KBM-7 (cell line): Measurements from ENCODE around the gene MDFI.

Experiments used
- DNase-seq: peaks from one replicate; pipeline ENCODE4 v3.0.0-alpha.2; 2015
- in situ Hi-C: fragments of 300-500 bp; cut with MboI; formaldehyde crosslinking; loops from 2 replicates; pipeline ENCODE4 v1.14.3; 2020; ENCODE audit warnings: low sequenced_read_pairs, low pct_unique_long_range_greater_than_20kb, mixed read lengths

MDFI gene

DNA sequence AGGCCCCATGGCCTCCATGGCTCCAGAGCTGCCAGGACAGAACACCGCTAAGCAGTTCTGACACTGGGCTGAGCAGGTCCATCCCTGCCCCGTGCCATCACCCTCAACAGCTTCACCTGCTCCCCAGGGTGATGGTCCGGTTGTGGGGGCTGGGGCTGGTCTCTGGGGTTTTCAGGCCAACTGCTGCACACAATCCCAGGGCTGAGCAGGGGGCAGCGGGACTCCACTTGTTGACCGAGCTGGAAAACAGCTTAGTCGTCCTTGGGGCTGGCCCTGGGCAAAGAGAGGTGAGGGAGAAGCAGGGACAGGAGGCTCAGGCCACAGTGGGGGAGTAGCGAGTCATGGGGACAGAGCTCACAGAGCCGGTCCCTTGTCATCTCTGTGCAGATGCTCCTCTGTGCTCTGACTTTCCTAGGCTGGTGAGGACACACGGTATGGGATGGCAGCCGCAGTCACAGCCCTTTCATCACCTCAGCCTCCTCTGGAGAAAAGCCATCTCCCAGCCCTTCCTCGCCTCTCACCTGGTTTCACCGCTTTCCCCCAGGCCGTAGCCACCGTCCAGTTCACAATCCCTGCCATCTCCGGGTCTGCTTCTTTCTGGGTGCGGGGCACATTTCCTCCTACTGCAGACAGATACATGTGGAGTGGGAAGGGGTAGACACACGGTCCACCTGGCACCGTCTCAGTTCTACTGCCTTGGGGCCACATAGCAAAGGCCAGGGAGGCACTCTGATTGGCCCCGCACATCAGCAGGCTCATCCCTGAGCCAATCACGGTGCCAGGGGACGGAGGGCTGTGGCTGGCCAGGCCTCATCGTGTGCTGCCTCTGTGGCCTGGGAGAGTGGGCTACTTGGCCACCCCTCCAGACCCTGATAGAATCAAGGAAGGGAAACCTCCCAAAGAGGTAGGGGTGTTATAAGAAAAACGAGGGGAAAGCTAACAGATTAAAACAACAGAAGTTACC, 19.1 kb downstream of the MDFI start:
- no peak for DNase-seq

DNA sequence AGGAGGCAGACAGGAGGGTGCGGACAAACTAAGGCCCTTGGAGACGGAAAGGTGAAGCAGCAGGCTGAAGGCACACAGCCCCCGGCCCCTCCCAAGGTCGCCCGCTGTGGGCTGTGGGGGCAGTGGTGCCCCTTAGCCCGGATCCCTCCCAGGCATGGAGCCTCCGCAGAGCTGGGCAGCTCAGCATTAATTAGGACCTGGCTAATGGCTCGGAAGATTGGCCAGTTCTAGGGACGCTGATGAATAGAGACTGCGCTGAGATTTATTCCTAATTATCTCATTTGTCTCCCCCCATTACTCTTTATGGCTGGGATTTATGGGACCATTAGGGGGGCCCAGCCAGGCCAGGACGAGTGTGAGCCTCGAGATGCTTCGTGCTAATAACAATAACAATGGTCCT, 20.4 kb downstream of the MDFI start:
- in situ Hi-C loops = no loop called here
- DNase-seq = no peak

More for the DNA sequence above, 19.1 kb downstream of the MDFI start:
- in situ Hi-C loops = no loop called here

- peak; percentile 52 for DNase-seq
- in situ Hi-C loops = no loop called here
These were observed 21.7 kb downstream of the MDFI start for GRCh38 chr6:41659935-41660334.

DNA sequence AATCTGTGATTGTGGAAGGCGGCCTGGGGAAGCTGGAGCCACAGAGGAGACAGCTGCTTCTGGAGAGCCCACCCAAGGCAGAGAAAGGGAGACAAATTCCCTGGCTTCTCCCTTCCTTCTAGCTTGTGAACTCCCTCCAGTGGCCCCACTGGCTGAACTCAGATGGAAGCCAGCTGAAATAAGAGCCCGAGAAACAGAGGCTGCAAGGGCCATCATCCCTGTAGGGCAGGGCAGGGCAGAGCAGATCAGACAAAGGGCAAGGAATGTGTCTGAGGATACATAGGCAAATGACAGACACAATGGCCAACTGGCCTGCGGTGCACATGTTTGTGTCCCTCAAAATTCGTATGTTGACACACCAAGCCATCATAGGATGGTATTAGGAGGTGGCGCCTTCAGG, 25.3 kb downstream of the MDFI start:
- in situ Hi-C loops = no loop called here
- DNase-seq = no peak

DNA sequence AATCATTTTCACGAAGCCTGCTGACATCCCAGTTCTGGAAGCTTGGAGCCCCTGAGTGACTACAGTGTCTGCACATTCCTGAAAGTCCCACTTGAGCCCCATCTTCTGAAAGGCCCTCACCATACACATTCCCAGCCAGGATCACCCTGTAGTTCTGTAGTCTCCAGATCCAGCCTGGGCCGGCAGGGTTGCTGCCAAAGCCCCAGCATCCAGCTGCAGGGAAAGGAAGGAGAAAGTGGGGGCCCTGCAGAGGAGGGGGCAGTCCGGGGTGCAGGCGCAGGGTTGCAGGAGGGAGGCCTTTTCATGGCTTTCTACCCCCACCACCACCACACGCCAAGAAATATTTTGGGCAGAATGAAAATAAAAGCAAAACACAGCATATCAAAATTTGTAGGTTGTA, 26.0 kb downstream of the MDFI start:
- in situ Hi-C loops = no loop called here
- DNase-seq = no peak

DNA sequence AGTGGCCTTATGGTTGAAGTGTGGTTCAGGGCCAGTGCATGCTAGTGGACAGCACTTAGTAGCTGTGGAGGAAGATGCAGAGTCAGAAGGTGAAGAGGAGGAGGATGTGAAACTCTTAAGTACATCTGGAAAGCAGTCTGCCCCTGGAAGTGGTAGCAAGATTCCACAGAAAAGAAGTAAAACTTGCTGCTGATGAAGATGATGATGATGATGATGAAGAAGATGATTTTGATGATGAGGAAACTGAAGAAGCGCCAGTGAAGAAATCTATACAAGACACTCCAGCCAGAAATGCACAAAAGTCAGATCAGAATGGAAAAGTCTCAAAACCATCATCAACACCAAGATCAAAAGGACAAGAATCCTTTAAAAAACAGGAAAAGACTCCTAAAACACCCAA, 28.9 kb downstream of the MDFI start:
- no peak for DNase-seq
- in situ Hi-C loops = no loop called here

DNA sequence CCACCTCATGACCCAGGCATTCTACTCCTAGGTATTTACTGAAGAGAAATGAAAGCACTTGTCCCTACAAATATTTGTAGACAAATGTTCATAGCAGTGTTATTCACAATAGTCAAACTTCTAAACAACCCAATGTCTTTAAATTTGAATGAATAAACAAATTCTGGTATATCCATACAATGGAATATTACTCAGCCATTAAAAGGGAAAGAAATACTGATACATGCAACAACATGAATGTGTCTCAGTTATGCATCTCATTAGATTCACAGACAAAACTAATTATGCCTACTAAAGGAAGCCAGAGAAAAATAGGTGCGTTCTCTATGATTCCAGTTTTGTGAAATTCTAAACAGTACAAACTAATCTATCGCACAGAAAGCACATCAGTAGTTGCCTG, 30.7 kb downstream of the MDFI start:
- in situ Hi-C loops = no loop called here
- DNase-seq = no peak

DNA sequence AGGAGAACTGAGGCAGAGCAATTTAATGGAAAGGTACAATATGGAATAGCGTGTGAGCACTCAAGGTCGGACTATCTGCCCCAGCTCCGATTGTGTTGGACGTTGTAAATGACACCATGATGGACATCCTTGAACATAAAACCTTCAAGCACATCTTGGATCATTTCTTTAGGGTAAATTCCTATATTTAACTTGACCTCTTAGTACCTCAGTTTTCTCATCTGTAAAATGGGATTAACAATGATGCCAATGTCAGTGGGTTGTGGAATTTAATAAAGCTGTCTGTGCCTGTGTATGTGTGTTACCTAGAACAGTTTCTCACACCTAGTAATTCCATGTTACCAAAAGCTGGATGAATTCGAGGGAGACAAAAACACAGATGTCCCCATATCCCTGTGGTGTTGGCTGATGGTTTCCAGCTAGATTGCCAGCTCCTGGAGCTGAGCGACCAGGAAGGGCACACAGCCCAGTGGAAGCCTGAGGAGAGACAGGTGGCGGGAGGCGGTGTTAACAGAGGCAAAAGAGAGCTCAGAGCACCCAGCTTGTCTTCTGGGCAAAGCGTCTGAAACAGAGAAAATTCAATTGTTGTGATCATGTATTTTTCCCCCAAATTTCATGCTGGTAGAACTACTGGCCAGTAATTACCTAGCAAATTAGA, 32.6 kb downstream of the MDFI start:
- in situ Hi-C loops = loop anchor here (10.0 kb wide), 1 partner anchor 296 kb away; no protein-coding TSS in a partner anchor
- DNase-seq = no peak

DNA sequence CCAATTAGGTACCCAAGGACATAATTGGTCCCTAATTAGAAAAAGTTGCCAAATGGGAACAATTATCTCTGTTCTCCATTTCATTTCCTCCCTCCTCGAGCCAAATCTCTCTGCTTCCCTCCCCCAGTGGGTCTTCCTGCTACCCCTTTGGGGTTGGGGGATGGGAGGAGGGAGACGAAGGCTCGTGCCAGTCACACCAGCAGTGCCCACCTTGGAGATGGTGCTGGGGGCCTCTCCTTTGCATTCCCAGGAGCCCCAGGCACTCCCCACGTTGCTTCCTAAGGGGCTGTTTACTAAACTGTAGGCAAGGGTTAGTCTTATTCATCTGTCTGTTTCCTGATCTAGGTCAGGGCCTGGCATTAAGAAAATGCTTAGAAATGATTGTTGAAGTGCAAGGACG, 33.1 kb downstream of the MDFI start:
- DNase-seq = no peak
- in situ Hi-C loops = loop anchor here (10.0 kb wide), 1 partner anchor 297 kb away; no protein-coding TSS in a partner anchor

DNA sequence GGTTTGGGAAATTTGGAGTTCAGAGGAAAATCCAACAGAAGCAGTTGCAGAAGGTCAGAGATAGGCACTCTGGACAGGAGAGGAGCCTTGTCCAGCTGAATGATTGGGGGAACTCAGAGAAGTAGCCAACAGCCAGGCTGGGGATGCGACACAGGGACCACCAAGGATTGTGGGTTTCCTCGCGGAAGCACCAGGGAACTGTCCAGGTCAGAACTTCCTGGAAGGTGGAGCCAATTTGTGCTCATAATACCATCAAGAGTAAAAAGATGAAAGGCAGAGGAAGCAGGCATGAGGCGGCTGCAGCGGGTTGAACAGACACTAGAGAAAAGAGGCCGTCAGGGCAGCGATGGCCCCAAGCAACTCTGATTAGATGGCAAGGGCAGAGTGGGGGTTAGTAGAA, 33.7 kb downstream of the MDFI start:
- in situ Hi-C loops = loop anchor here (10.0 kb wide), 1 partner anchor 297 kb away; no protein-coding TSS in a partner anchor
- DNase-seq = no peak

GRCh38 chr6:41672816-41673703, 34.8 kb downstream of the MDFI start:
- no peak for DNase-seq
- in situ Hi-C loops = loop anchor here (10.0 kb wide), 1 partner anchor 298 kb away; no protein-coding TSS in a partner anchor

GRCh38 chr6:41673704-41674000, 35.4 kb downstream of the MDFI start:
- in situ Hi-C loops = loop anchor here (10.0 kb wide), 1 partner anchor 299 kb away; no protein-coding TSS in a partner anchor
- DNase-seq = no peak

DNA sequence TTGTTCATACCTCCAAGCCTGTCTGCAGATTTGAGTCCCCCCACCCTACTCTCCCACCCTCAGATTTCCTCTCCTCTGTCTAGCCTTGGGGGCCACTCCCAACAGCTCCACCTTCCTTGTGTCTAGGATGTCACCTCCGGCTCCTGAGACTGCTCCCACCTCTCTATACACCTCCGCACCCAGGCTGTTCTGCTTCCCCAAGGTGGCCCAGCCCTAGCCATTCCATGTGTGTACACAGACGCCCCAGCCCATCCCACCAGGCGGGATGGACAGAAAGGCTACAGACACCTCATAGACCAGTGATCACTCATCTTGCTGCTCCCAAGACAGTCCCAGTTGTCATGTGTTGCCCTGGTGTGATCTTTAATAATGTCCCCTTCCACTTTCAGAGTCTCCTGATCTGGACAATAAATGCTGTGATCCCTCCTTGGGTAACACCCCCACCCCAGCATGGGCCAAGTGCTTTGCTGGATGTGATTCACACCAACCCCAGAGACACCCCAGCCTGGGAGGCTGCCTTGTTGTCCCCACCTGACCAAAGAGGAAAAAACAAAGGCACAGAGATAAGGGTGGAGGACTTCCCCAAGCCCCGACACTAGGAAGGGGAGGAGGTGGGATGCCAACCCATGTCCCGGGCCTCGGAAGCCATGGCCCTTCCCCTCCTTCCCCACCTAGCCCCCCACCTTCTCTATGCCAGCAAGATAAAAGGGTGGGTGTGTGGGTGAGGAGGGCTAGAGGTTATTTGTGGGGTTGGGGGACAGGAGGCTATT, 36.1 kb downstream of the MDFI start:
- in situ Hi-C loops = loop anchor here (10.0 kb wide), 1 partner anchor 300 kb away; no protein-coding TSS in a partner anchor
- DNase-seq = no peak

DNA sequence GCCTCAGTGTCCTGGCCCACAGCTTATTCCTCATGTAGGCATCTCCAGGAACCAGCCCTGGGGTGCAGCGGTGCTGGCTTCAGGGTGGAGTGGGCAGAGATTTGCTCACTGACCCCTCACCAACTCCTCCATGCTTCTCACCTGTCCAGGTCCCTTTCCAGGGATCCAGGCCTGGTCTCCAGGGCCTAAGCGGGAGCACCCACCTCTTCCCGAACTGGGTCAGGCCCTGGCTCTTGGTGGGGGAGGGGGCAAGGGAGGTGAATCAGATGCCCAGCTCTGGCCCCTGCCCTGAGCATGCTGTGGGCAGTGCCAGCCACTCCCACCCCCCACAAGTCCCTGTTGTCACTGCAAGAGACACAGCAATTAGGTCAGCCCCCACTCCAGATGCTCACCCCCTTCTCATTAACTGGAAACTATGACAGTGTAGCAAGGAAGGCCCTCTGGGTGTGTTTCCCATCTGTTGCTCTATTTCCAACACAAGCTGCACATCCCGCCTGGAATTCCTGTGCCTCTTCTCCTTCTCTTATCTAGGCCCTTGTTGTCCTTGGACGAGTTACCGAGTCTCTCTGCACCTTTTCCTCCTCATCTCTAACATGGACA, 37.0 kb downstream of the MDFI start:
- DNase-seq = no peak
- in situ Hi-C loops = loop anchor here (10.0 kb wide), 1 partner anchor 300 kb away; no protein-coding TSS in a partner anchor

DNA sequence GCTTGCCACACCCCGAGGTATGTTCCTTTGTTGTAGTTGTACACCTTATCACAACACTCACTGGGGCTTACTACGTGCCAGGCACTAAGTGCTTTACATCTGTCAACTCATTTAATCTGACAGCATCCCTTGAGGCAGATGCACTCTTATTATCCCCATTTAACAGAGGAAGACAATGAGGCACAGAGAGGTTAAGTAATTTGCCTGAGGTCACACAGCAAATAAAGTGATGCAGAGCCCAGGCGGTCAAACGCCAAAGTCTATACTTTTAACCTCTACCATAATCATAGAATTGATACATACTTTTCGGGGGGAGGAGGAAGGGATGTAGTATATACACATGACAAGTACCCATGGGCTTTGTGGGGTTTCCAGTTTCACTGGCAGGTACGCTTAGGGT, 37.7 kb downstream of the MDFI start:
- no peak for DNase-seq
- in situ Hi-C loops = loop anchor here (10.0 kb wide), 1 partner anchor 301 kb away; no protein-coding TSS in a partner anchor

DNA sequence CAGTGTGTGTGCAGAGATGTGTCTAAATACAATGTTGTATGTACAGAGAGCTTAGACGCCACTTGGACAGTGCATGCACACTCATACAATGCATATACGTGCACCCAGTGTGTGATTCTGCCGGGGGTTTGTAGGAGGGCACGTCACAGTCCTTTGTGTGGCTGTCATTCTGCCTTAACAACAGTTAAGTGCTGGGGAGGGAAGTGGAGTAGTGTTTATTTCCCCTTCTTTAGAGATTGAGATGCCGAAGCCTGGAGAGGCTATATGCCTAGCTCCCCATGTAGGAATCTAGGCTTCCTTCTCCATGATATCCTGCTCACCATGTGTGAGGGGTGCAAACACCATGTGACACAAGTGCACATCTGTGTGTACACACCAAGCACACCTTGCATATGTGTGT, 38.2 kb downstream of the MDFI start:
- no peak for DNase-seq
- in situ Hi-C loops = loop anchor here (10.0 kb wide), 1 partner anchor 302 kb away; no protein-coding TSS in a partner anchor

DNA sequence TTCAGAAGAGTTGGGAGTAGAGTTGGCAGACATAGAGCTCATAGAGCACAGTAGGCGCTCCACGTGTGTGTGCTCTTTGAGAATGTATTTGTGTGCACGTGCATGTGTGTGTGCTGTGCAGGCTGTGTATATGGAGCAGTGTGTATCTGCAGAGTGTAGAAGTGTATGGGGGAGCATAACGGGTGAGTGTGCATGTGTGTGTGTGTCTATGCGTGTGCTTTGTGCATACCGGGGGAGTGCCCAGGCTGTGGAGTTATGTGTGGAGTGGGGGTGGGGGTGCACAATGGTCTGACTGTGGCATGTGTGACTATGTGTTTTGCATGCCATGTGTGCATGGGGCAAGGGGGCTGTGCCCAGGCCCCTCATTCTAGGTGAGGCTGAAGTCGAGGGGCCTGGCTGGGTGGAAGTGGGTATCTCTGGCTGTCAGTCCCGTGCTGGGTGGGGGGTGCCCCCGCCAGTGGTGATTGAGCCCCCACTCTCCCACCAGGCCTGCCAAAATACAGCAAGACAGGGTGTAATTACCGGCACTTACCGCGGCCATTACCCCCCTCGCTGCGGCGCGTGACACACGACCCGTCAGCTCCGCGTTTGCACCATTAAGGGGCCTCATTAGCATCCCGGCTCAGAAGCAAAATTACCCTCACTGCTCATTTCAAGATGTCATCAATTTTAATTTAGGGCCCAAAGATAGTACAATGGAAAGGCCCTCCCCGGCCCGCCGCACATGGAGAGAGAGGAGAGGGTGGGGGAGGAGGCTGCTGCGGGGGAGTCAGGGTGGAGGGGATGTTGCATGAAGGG, 39.1 kb downstream of the MDFI start:
- in situ Hi-C loops = loop anchor here (10.0 kb wide), 1 partner anchor 303 kb away; no protein-coding TSS in a partner anchor
- no peak for DNase-seq
